T47D (cell line): ENCODE results near the gene BIN1.

Experiments
- DNase-seq, 2 experiments: peaks; one replicate each; pipeline versions ENCODE4 v3.0.0 to v3.0.0-alpha.2; 2011 to 2012; ENCODE audit warnings: low read depth in 1 of 2, low spot score in 1 of 2
- JUND ChIP-seq: IDR thresholded peaks from 2 replicates; pipeline ENCODE4 v1.6.1; 2012; ENCODE audit warnings: low read depth
- in situ Hi-C: cut with HindIII; loops from 2 replicates; pipeline ENCODE4 v1.10.0; 2016; ENCODE audit warnings: low sequenced_read_pairs, low pct_unique_long_range_greater_than_20kb

BIN1 gene

DNA sequence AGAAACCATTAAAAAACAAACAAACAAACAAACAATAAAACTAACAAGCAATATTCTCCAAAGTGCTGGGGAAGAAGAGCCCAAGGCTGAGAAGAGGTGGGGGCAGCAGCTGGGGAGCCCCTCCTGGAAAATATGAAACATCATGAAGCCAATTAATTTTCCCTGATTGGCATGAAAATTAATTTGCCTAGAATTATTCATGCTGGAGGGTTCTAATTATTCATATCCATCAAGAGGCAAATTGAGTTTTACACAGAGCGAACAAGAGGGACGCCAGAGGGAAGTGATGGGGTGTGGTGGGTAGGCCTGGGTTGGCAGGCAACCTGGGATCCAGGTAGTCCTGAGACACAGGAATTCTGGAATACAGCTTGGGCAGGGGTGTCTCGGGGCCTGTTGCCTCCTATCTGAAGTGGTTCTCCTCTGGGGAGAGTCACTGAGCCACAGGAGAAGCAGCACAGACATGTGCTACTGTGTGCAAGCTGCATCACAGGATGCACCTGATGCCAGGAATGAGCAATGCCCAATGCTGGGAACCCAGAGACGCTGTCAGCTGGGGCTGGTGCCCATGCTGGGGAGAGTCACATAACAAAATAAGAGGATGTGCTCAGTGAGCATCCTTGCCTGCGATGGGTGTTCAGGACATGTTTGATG lies 107.7 kb downstream of the BIN1 start:
- no peak for DNase-seq
- TF ChIP-seq JUND = no peak
- in situ Hi-C loops = no loop called here

GRCh38 chr2:126998486-126998885 lies 108.5 kb downstream of the BIN1 start:
- DNase-seq = no peak
- in situ Hi-C loops = no loop called here
- TF ChIP-seq JUND = no peak
